ENCODE data around the gene KATNAL2.
"Not testable (repeated sequence)": the region's sequence is repeated elsewhere in the genome, so short reads cannot be mapped to it uniquely, and the experiment has no call there.

The KATNAL2 gene

GRCh38 chr18:46939998-46940571 is 22.7 kb downstream of the KATNAL2 start:
- DNase-seq: no peak

DNA sequence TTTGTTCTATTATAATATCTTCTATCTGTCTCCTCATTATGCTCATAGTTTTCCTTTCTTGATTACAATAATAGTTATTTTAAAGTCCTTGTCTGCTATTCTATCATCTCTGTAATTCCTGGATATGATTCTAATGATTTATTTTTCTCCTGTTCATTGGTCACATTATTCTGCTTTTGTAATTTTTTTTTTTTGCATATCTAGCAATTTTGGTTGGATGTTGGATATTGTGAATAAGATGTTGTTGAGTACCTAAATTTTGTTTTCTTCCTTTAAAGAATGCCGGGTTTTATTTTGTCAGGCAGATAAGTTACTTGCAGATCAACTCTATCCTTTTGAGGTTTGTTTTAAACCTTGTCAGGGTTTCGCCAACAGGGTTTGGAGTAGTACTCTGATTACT is 25.2 kb downstream of the KATNAL2 start:
- DNase-seq: no peak

GRCh38 chr18:46946656-46947282 is 29.4 kb downstream of the KATNAL2 start:
- DNase-seq: peak in 1 of 2 donors; percentile 0

- DNase-seq: no peak
Measured at GRCh38 chr18:46950064-46950656, 32.8 kb downstream of the KATNAL2 start.

- DNase-seq: no peak
Measured at GRCh38 chr18:46953195-46953594, 35.8 kb downstream of the KATNAL2 start.

DNA sequence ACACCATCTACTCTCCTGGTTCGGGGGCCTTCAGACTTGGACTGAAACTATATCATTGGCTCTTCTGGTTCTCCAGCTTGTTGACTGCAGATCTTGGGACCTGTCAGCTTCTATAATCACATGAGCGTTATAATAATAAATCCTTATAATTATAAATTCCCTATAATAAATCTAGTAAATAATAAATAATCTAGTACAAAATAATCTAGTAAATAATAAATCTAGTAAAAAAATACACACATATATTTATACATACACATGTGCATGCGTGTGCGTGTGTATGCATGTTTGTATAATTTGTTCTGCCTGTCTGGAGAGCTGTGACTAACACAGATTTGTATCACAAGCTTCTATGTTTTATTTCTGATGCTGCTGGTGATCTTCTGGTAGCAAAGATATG is 40.8 kb downstream of the KATNAL2 start:
- no peak for DNase-seq

GRCh38 chr18:46963656-46964578 is 46.5 kb downstream of the KATNAL2 start:
- not testable (repeated sequence) for DNase-seq

DNA sequence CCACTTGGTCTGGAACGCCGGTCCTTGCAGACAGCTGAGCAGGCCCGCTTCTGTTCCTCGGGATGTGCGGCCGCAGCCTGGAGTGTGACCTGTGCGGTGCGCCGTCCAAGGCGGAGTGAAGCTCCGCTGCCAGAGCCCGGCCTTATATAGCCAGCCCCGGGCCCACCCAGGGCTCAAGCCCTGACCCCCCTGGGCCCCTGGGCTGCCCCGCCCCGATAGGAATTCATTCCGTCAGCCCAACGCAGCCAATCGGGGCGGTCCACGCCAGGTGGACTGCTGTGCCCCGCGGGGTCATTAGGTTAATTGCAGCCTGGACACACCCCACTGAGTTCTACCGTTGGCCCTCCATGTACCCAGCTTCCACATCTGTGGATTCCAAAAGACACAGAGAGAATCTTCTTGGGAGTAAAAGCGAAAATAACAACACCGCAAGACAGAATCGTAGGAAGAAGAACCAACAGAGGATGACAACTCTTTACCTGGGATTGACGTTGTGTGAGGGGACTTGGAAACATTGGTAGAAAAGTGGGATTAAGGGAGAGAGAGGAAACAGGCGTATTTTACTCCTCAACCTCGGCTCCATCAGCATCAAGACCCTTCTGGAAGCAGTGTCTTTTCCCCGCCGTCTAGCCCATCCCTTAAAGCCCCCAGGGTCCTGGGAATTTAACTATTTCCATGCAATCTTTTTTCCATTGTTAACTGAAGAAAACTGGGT is 47.3 kb downstream of the KATNAL2 start:
- not testable (repeated sequence) for DNase-seq

- not testable (repeated sequence) for DNase-seq
Measured at GRCh38 chr18:46966266-46966665, 48.9 kb downstream of the KATNAL2 start.

DNA sequence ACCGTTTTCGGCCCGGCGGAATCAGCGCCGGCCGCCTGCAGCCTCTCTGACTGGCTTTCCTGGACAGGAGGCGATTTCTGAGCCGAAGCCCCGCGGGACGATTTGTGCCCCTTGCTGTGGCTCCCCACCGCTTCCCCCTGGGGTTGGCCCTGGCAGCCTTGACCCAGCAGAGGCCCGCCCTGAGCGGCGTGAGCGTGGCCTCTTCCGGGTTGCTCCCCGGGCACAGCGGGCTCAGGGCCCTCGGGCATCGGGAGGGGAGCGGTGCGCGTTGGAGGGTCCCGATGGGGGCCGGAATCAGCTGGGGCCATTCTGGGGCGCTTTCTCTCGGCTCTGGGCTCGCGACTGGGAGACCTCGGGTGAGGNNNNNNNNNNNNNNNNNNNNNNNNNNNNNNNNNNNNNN is 52.1 kb downstream of the KATNAL2 start:
- not testable (repeated sequence) for DNase-seq

DNA sequence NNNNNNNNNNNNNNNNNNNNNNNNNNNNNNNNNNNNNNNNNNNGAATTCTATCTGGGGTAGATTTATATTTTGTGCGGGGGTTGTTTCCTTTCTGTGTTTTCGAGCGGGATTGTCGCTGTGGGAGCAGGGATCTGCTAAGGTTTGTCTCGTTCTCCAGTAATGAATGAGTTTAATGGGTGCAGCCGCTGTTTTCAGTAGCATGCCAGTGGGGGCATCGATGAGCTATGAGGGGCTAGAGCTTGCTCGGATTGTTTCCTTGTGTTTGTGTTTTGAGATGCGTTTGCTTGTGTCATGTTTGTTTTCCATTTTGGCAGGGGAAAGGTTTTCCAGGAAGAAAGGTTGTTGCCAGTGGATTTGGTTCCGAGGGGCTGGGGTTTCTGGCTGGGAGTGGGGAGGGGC is 102.5 kb downstream of the KATNAL2 start:
- DNase-seq: not testable (repeated sequence)

DNA sequence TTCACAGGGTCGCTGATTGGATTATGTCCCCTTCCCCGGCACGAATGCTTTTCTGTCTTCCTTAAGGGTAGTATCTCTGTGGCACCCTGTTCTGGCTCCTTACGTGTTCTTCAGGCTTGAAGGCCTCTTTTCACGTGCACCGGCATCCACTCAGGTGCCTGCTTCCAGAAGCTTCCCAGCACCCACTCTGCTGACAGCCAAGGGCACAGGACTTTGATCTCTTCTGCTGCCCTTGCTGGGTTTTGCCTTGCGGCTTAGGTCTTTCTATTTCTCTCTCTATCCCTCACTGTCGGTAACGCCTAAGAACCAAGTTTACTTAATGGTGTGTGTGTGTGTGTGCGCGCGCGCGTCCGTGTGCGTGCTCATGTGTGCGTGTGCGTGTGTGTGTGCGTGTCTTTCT is 103.4 kb downstream of the KATNAL2 start:
- DNase-seq: not testable (repeated sequence)

DNA sequence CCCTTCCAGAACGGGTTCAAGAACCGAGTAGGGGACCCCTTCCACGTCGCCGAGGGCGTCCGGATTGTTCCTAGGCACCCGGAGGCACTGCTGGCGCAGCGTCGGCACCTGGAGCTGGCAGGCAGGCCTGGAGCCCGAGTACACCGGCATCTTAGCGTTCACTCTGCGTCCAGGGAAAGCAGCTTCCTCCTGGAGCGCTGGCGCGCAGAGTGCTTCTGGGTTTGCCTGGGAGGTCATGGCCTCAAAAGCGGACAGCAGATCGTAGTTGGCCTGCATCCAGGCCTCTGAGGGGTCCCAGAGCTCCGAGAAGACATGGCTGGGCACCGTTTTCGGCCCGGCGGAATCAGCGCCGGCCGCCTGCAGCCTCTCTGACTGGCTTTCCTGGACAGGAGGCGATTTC is 105.4 kb downstream of the KATNAL2 start:
- DNase-seq: not testable (repeated sequence)

- not testable (repeated sequence) for DNase-seq
Measured at GRCh38 chr18:47023769-47024465, 106.5 kb downstream of the KATNAL2 start.

DNA sequence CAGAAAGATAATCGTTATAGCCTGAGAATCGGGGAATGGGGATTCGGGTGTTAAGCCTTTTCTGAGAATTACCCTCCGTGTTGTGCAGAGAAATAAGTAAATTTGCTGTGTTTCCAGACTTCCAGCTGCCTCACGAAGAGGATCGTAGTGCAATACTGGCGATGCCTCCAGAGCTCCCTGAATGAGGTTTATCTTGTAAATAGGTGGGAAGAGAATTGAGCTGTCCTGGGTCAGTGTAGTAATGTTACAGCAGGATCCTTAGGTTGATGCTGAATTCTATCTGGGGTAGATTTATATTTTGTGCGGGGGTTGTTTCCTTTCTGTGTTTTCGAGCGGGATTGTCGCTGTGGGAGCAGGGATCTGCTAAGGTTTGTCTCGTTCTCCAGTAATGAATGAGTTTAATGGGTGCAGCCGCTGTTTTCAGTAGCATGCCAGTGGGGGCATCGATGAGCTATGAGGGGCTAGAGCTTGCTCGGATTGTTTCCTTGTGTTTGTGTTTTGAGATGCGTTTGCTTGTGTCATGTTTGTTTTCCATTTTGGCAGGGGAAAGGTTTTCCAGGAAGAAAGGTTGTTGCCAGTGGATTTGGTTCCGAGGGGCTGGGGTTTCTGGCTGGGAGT is 108.3 kb downstream of the KATNAL2 start:
- not testable (repeated sequence) for DNase-seq

DNA sequence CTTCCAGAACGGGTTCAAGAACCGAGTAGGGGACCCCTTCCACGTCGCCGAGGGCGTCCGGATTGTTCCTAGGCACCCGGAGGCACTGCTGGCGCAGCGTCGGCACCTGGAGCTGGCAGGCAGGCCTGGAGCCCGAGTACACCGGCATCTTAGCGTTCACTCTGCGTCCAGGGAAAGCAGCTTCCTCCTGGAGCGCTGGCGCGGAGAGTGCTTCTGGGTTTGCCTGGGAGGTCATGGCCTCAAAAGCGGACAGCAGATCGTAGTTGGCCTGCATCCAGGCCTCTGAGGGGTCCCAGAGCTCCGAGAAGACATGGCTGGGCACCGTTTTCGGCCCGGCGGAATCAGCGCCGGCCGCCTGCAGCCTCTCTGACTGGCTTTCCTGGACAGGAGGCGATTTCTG is 111.3 kb downstream of the KATNAL2 start:
- not testable (repeated sequence) for DNase-seq

DNA sequence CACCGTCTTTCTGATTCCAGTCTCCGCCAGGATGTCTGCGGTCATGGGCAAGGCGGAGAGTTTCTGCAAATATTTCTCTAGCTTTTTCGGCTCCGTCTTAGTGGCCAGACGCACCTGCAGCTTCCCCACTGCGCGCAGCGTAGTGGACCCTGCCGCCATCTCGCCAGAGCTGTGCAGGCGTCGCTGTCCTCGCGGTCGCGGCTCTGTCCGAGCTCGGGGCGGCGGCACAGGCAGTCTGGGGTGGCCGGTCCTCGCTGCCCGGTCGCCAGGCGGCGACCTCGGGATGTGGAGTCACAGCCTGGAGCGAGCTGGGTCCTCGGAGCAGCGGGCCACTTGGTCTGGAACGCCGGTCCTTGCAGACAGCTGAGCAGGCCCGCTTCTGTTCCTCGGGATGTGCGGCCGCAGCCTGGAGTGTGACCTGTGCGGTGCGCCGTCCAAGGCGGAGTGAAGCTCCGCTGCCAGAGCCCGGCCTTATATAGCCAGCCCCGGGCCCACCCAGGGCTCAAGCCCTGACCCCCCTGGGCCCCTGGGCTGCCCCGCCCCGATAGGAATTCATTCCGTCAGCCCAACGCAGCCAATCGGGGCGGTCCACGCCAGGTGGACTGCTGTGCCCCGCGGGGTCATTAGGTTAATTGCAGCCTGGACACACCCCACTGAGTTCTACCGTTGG is 112.4 kb downstream of the KATNAL2 start:
- not testable (repeated sequence) for DNase-seq

DNA sequence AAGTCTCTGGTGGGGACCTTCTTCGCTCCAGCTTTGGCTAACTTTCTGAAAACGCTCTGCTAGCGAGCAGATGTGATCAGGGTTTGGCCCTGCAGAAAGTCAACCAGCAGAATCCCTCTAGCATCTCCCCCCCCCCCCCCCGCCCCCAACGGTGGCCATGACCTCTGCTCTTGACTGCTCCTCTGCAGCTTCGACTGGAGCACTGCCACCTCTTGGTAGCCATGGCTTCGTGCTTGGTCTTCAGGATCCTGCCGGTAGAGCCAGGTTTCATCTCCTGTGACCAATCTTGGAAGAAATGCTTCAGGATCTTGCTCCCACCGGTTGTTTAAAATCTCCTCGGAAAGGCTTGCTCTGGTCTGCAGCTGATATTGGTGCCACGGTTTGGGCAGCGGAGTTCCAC is 113.5 kb downstream of the KATNAL2 start:
- not testable (repeated sequence) for DNase-seq

- DNase-seq: no peak
Measured at GRCh38 chr18:47032945-47033344, 115.5 kb downstream of the KATNAL2 start.

DNA sequence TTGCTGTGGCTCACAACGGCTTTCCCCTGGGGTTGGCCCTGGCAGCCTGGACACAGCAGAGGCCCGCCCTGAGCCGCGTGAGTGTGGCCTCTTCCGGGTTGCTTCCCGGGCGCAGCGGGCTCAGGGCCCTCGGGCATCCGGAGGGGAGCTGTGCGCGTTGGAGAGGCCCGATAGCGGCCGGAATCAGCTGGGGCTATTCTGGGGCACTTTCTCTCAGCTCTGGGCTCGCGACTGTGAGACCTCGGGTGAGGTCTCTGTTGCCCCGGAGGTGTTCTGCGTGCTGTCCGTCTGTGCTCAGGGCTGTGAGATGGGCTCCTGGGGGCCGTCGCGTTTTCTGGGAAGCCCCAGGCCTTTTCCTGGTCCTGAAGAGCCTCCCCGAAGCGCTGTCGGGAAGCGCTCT is 117.2 kb downstream of the KATNAL2 start:
- not testable (repeated sequence) for DNase-seq

DNA sequence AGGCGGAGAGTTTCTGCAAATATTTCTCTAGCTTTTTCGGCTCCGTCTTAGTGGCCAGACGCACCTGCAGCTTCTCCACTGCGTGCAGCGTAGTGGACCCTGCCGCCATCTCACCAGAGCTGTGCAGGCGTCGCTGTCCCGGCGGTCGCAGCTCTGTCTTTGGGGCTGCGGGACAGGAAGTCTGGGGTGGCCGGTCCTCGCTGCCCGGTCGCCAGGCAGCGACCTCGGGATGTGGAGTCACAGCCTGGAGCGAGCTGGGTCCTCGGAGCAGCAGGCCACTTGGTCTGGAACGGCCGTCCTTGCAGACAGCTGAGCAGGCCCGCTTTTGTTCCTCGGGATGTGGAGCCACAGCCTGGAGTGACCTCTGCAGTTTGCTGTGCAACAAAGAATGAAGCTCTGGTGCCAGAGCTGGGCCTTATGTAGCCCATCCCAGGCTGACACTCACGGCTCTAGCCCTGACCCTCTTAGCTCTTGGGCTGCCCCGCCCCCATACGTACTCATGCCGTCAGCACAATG is 117.8 kb downstream of the KATNAL2 start, which contains the start of gene ELOA2:
Gene ELOA2, minus strand, starts transcription at position 466 of the 516 bp plus-strand sequence. Its CDS starts 357 bp downstream, at position 109.
- no peak for DNase-seq
